Endothelial cell of umbilical vein (primary cell): ENCODE results near the gene TREML1. TPM values are rescaled to one million over a fixed set of nuclear protein-coding genes. Genes with fewer than 3 reads are reported as not detected.

Source experiments
- BruUV-seq: library from RNA; stranded (reverse); fragments of 400-500 nt; replicated peaks from 2 replicates; lab custom pipeline; 2021; lab: Mats Ljungman, UMichigan
- CTCF ChIA-PET: fragments of 300-600, 350-600 bp; sonication (Branson Sonifier 250); formaldehyde crosslinking; loops from one replicate; lab custom pipeline; 2021; ENCODE audit warnings: antibody characterized with exemption, inconsistent platforms; lab: Charles Lee
- POLR2A ChIA-PET: fragments of 300-600, 350-600 bp; sonication (Branson Sonifier 250); formaldehyde crosslinking; loops from one replicate; lab custom pipeline; 2021; ENCODE audit warnings: antibody characterized with exemption, inconsistent platforms; lab: Charles Lee
- DNase-seq: peaks from one replicate; pipeline ENCODE4 v3.0.0-alpha.2; 2011; ENCODE audit warnings: low read depth, low spot score
- FAIRE-seq: peaks from 2 replicates; lab custom pipeline; 2011; peaks lifted over from hg19 to GRCh38; lab: Jason Lieb, UNC
- H2AFZ ChIP-seq: 2 replicates; pipeline ENCODE4 v1.6.0; 2012; ENCODE audit warnings: low read depth, low read length, control low read depth, inconsistent platforms
- H3K27ac ChIP-seq: 2 replicates; pipeline ENCODE4 v1.5.1; 2011; ENCODE audit warnings: low read depth, mild to moderate bottlenecking, control low read depth, low read length, moderate library complexity; ENCODE audit not compliant: insufficient read depth
- H3K27me3 ChIP-seq, 2 experiments: 2 replicates each; pipeline versions ENCODE4 v1.6.0 to v1.6.1; 2011; ENCODE audit warnings: low read length in 2 of 2, mixed read lengths in 1 of 2; ENCODE audit not compliant: control insufficient read depth in 2 of 2, insufficient read depth in 2 of 2
- H3K36me3 ChIP-seq, 2 experiments: 2 replicates in 1 of 2; 3 replicates in 1 of 2; pipeline ENCODE4 v1.5.1; 2011; ENCODE audit warnings: low read length in 2 of 2, mild to moderate bottlenecking in 1 of 2, moderate library complexity in 1 of 2; ENCODE audit not compliant: control insufficient read depth in 2 of 2, insufficient read depth in 2 of 2; ENCODE audit errors: extremely low read depth in 1 of 2
- H3K4me1 ChIP-seq: 3 replicates; pipeline ENCODE4 v1.5.1; 2011; ENCODE audit warnings: mild to moderate bottlenecking, low read length; ENCODE audit not compliant: control insufficient read depth, insufficient read depth; ENCODE audit errors: extremely low read depth
- H3K4me2 ChIP-seq: 2 replicates; pipeline ENCODE4 v1.6.1; 2011; ENCODE audit warnings: low read length, control low read depth, mixed read lengths; ENCODE audit not compliant: insufficient read depth
- H3K4me3 ChIP-seq, 3 experiments: fragments of 200-600 bp in 1 of 3; sonication (generic), shearing (Covaris generic) in 1 of 3; replicated peaks in 1 of 3; 2 replicates each; pipeline ENCODE4 v1.5.1; 2011 to 2016; ENCODE audit warnings: control low read depth in 3 of 3, low read length in 3 of 3, mild to moderate bottlenecking in 2 of 3, inconsistent platforms in 1 of 3, low read depth in 1 of 3, moderate library complexity in 1 of 3; ENCODE audit not compliant: insufficient read depth in 1 of 3
- H3K79me2 ChIP-seq: 2 replicates; pipeline ENCODE4 v1.6.0; 2012; ENCODE audit warnings: low read length, inconsistent platforms; ENCODE audit not compliant: control insufficient read depth, insufficient read depth
- H3K9ac ChIP-seq: replicated peaks from 2 replicates; pipeline ENCODE3; 2011; ENCODE audit warnings: low read length, control low read depth; ENCODE audit not compliant: insufficient read depth; ENCODE audit errors: extremely low read depth
- H3K9me1 ChIP-seq: replicated peaks from 3 replicates; pipeline ENCODE4 v1.6.0; 2011; ENCODE audit warnings: mild to moderate bottlenecking, low read length; ENCODE audit not compliant: control insufficient read depth, insufficient read depth; ENCODE audit errors: extremely low read depth
- H3K9me3 ChIP-seq: replicated peaks from 2 replicates; pipeline ENCODE4 v1.5.1; 2012; ENCODE audit warnings: low read length, inconsistent platforms; ENCODE audit not compliant: control insufficient read depth, insufficient read depth
- H4K20me1 ChIP-seq: replicated peaks from 2 replicates; pipeline ENCODE3; 2011; ENCODE audit warnings: mild to moderate bottlenecking, low read length; ENCODE audit not compliant: control insufficient read depth, insufficient read depth; ENCODE audit errors: extremely low read depth
- EZH2 ChIP-seq: IDR thresholded peaks from 2 replicates; pipeline ENCODE4 v1.6.1; 2012; ENCODE audit warnings: borderline replicate concordance, low read depth, mild to moderate bottlenecking, moderate library complexity, low read length, inconsistent platforms; ENCODE audit not compliant: severe bottlenecking
- FOS ChIP-seq: IDR thresholded peaks from 2 replicates; pipeline ENCODE4 v1.6.1; 2011; ENCODE audit warnings: mild to moderate bottlenecking, low read length, moderate library complexity, borderline replicate concordance; ENCODE audit not compliant: insufficient read depth
- GATA2 ChIP-seq: IDR thresholded peaks from 2 replicates; pipeline ENCODE4 v1.7.0; 2011; ENCODE audit warnings: low read depth, mild to moderate bottlenecking, moderate library complexity, mixed read lengths, low read length; ENCODE audit not compliant: insufficient read length, insufficient read depth
- JUN ChIP-seq: IDR thresholded peaks from 2 replicates; pipeline ENCODE4 v1.6.1; 2011; ENCODE audit warnings: borderline replicate concordance, low read depth; ENCODE audit not compliant: insufficient read length, insufficient read depth
- MYC ChIP-seq: IDR thresholded peaks from one replicate; pipeline ENCODE4 v1.6.1; 2011; ENCODE audit warnings: mild to moderate bottlenecking, low read depth, low read length
- POLR2A ChIP-seq: IDR thresholded peaks from 2 replicates; pipeline ENCODE4 v1.6.1; 2012; ENCODE audit warnings: low read depth, mild to moderate bottlenecking, control low read depth, low read length
- POLR2AphosphoS5 ChIP-seq: IDR thresholded peaks from 2 replicates; pipeline ENCODE4 v1.6.1; 2012; ENCODE audit warnings: low read depth, mild to moderate bottlenecking, control low read depth, low read length, moderate library complexity; ENCODE audit not compliant: insufficient read depth
- dilution Hi-C: fragments of 300-500 bp; cut with MboI; formaldehyde crosslinking; loops from one replicate; pipeline ENCODE4 v1.15.0; 2019; ENCODE audit warnings: low sequenced_read_pairs; ENCODE audit not compliant: extremely low pct_ligation_motif_present
- intact Hi-C: fragments of 100-400 bp; cut with micrococcal nuclease; formaldehyde crosslinking; loops from one replicate; pipeline ENCODE4 v1.10.0; 2022
- polyA plus RNA-seq, 4 experiments: library from polyadenylated mRNA; depleted of rRNA in 3 of 4; stranded (reverse) in 3 of 4; unstranded in 1 of 4; fragments of >200 nt; gene quantifications; 2 replicates each; pipeline versions ENCODE4 v1.2.1 to v1.2.3, GENCODE V29; 2011 to 2012; ENCODE audit warnings: missing spikeins in 1 of 4
- total RNA-seq: library from RNA; stranded (reverse); gene quantifications from 2 replicates; pipeline ENCODE4 v1.2.3, GENCODE V29; 2021
- TF ChIP-seq, protein P1 (sequence below), 2 donors: IDR thresholded peaks; 1 replicate in 1 of 2; 2 replicates in 1 of 2; pipeline ENCODE4 v1.5.1; 2011; ENCODE audit warnings: low read length in 2 of 2, mild to moderate bottlenecking in 2 of 2, moderate library complexity in 2 of 2, control low read depth in 1 of 2, inconsistent platforms in 1 of 2, low read depth in 1 of 2; ENCODE audit not compliant: insufficient read depth in 1 of 2; ENCODE audit errors: extremely low read depth in 1 of 2
- TF ChIP-seq, protein P2 (sequence below): IDR thresholded peaks from 2 replicates; pipeline ENCODE4 v1.6.1; 2011; ENCODE audit not compliant: insufficient read depth, insufficient read length

The TREML1 gene
- total and polyA plus RNA-seq, 2 donors (not counting 3 experiments of a cell fraction or from before 2014, with no cell fraction given): not detected

DNA sequence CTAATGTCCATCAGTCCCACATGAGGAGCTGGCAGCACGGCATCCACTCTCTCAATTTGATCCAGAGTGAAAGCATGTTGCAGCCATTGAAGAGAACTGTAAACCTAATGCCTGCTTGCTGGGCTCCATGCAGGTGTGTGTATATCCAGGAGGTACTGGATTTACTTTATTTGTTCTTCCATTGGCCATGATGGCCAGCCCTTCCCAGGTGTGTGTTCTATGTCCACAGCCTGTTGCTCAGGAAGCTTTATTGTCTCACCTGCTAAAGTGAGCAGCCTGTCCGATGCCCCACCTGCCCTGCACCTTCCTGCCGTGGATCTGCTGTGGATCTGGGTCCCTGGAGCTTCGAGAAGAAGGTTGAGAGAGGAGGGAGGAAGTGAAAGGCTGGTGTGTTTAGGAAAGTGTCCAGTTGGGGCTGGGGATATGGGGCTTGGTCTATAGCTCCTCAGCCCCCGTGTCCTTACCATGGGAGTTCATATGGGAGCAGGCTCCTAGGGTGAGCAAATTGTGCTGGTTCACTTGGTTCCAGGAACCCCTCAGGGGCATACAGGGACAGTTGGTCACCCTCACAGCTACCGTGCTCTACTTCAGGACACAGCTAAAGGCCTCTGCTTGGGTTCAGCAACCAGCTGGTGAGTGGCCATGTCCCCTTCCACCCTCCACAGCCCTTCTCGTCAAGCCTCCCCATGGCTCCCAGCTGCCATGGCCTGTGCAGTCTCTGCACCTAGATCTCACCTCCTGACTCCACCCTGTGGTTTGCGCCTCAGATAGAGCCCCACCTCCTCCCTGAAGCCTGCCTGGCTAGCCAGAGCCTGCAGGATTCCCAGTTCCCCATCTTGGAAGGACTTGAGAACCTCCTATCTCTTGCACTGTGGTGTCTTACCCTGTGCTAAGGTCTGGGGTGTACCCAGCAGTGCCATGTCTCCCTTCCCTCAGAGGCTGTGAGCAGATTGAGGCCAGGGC is 34.1 kb upstream of the TREML1 start:
- Histone ChIP-seq H3K4me3 (no peak overlapping the region), H3K36me3 (no peaks in the 10 kb centered on the region), H3K4me2 (no peak overlapping the region), H3K4me1 (no peaks in the 10 kb centered on the region), H3K79me2 (no peaks in the 10 kb centered on the region), H3K27ac (no peak overlapping the region), H4K20me1 (no peaks in the 10 kb centered on the region), H3K9ac (no peak overlapping the region), H3K9me3 (no peaks in the 10 kb centered on the region), H3K9me1 (no peaks in the 10 kb centered on the region), H3K27me3 (no peaks in the 10 kb centered on the region), H2AFZ (no peak overlapping the region)
- FAIRE-seq (no peak), DNase-seq (no peak)
- intact Hi-C loops (no loop called here), dilution Hi-C loops (no loop called here)
- ChIA-PET CTCF (interaction anchor here (0.7 kb wide), 1 partner anchor 12 kb away, joined by 4 read pairs; no protein-coding TSS in a partner anchor), POLR2A (no interaction called here)
- no TSS peak for BruUV-seq
- TF ChIP-seq JUN (no peak), POLR2A (no peak)
- TF ChIP-seq, protein P1, sequence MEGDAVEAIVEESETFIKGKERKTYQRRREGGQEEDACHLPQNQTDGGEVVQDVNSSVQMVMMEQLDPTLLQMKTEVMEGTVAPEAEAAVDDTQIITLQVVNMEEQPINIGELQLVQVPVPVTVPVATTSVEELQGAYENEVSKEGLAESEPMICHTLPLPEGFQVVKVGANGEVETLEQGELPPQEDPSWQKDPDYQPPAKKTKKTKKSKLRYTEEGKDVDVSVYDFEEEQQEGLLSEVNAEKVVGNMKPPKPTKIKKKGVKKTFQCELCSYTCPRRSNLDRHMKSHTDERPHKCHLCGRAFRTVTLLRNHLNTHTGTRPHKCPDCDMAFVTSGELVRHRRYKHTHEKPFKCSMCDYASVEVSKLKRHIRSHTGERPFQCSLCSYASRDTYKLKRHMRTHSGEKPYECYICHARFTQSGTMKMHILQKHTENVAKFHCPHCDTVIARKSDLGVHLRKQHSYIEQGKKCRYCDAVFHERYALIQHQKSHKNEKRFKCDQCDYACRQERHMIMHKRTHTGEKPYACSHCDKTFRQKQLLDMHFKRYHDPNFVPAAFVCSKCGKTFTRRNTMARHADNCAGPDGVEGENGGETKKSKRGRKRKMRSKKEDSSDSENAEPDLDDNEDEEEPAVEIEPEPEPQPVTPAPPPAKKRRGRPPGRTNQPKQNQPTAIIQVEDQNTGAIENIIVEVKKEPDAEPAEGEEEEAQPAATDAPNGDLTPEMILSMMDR (IDR thresholded peaks at IDR 0.05; ENCODE audit: extremely low read depth in 1 of 2, insufficient read depth in 1 of 2, low read depth in 1 of 2, low read length in 2 of 2): no peak

DNA sequence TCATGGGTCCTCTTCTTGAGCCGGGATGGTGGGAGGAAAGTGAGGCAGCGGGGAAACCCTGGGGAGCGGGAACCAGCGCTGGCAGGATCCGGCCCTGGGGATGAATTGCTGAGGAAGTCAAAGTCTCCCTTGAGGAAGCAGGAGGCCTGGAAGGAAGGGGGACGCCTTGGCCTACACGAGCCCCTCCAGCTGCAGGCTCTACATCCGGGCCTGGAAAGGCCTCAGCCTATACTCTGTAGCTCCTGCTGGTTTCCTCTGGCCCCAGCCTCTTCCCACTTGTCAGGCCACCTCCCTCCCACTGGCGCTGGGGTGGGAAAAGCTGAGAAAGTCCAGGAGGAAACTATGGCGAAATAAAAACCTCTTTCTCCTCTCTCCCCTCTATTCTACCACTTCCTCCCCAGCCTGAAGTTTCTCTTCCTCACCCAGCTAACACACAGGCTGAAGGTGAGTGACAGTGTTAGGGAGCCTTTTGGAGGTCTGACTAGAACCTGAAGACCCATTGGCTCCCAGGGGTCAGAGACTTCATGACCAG is 31.9 kb upstream of the TREML1 start:
- H3K36me3 ChIP-seq: no peaks in the 10 kb centered on the region
- intact Hi-C loops: no loop called here
- CTCF ChIA-PET: no interaction called here
- no peak overlapping the region for H3K27ac ChIP-seq
- no peak overlapping the region for H3K4me3 ChIP-seq
- H3K4me2 ChIP-seq: no peak overlapping the region
- DNase-seq: no peak
- BruUV-seq: no TSS peak
- H3K9ac ChIP-seq: no peak overlapping the region
- H3K4me1 ChIP-seq: no peaks in the 10 kb centered on the region
- POLR2A ChIA-PET: no interaction called here
- TF ChIP-seq, protein P1 (IDR thresholded peaks at IDR 0.05; ENCODE audit: extremely low read depth in 1 of 2, insufficient read depth in 1 of 2, low read depth in 1 of 2, low read length in 2 of 2): no peak
- TF ChIP-seq GATA2 (no peak), EZH2 (no peak), POLR2A (no peak), POLR2AphosphoS5 (no peak), MYC (no peak), FOS (no peak), JUN (no peak)
- TF ChIP-seq, protein P2, sequence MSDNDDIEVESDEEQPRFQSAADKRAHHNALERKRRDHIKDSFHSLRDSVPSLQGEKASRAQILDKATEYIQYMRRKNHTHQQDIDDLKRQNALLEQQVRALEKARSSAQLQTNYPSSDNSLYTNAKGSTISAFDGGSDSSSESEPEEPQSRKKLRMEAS: no peak
- no peaks in the 10 kb centered on the region for H3K9me3 ChIP-seq
- no peaks in the 10 kb centered on the region for H4K20me1 ChIP-seq
- H3K79me2 ChIP-seq: no peaks in the 10 kb centered on the region
- dilution Hi-C loops: no loop called here
- no peak overlapping the region for H2AFZ ChIP-seq
- H3K27me3 ChIP-seq: peaks cover 0 to 1% of the 10 kb centered on the region in 2 experiments
- no peaks in the 10 kb centered on the region for H3K9me1 ChIP-seq
- FAIRE-seq: no peak
